RWPE2 (cell line): ENCODE measurements around the gene TRIM52.
"Not testable (repeated sequence)": the region's sequence is repeated elsewhere in the genome, so short reads cannot be mapped to it uniquely, and the experiment has no call there.

ENCODE experiments used
- ATAC-seq: fragments of 200-7000 bp; cut with Tn5 transposase; 3 replicates; pipeline ENCODE4 v1.9.1; 2021; ENCODE audit warnings: low read depth
- DNase-seq: peaks from one replicate; pipeline ENCODE4 v3.0.0-alpha.2; 2020; ENCODE audit warnings: low spot score
- H3K27ac ChIP-seq: fragments of 450-650 bp; 2 replicates; pipeline ENCODE4 v1.5.1; 2017; ENCODE audit warnings: mild to moderate bottlenecking; ENCODE audit not compliant: poor library complexity, severe bottlenecking
- H3K27me3 ChIP-seq: fragments of 250-450 bp; sonication (Bioruptor Pico); 2 replicates; pipeline ENCODE4 v1.5.1; 2021; ENCODE audit warnings: mild to moderate bottlenecking, moderate library complexity; ENCODE audit not compliant: insufficient read depth, poor library complexity, severe bottlenecking
- H3K36me3 ChIP-seq: fragments of 250-450 bp; sonication (Bioruptor Pico); 2 replicates; pipeline ENCODE4 v1.5.1; 2020; ENCODE audit warnings: low read depth, mild to moderate bottlenecking, moderate library complexity
- H3K4me1 ChIP-seq: fragments of 250-450 bp; sonication (Bioruptor Pico); 2 replicates; pipeline ENCODE4 v1.5.1; 2021; ENCODE audit warnings: mild to moderate bottlenecking, moderate library complexity; ENCODE audit not compliant: insufficient read depth, poor library complexity, severe bottlenecking
- H3K4me3 ChIP-seq: fragments of 250-450 bp; sonication (Bioruptor Pico); 2 replicates; pipeline ENCODE4 v1.5.1; 2021; ENCODE audit warnings: mild to moderate bottlenecking, moderate library complexity; ENCODE audit not compliant: severe bottlenecking
- H3K9me3 ChIP-seq: fragments of 250-450 bp; sonication (Bioruptor Pico); 2 replicates; pipeline ENCODE4 v1.5.1; 2021; ENCODE audit warnings: mild to moderate bottlenecking, moderate library complexity; ENCODE audit not compliant: severe bottlenecking
- CTCF ChIP-seq: fragments of 450-650 bp; IDR thresholded peaks from one replicate; pipeline ENCODE4 v1.5.1; 2017; ENCODE audit warnings: mild to moderate bottlenecking, moderate library complexity; ENCODE audit not compliant: poor library complexity, severe bottlenecking

The TRIM52 gene

DNA sequence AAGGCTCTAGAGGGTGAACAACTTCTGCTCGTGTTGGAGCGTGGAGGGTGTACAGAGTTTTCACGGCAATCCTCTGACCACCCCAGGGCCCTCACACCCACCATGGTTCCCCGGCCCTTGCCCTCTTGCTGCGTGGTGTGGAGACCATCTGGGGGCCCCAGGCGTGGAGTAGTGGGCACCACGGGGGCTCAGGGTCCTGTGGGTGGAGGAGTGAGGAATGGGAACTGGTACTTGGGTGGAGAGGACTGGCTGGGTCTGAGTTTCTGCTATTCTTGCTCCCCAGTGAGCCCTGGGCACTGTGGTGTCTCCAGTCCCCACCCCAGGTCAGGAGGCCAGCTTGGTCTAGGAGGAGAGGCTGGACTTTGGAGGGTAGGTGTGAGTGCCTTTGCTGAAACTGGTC lies 21.9 kb upstream of the TRIM52 start:
- ATAC-seq, result no peak
- TF ChIP-seq CTCF, result no peak

DNA sequence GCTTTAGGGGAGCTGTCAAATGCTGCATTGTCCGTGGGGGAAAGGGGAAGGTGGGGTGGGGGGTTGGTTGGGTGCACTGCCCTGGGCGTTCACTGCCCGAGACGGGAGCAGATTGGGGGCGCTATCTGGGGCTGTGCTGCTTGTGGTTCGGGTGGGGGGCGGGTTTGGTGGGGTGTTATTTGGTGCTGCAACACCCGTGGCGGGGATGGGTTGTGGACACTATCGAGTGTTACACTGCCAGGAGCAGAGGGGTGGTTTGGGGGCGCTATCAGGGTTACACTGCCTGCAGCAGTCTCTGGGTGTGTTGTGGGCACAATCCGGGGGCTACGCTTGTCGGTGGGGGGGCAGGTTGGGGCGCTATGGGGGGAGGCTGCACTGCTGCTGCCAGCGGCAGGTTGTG lies 21.5 kb upstream of the TRIM52 start:
- not testable (repeated sequence) for ATAC-seq, H3K4me1 ChIP-seq, DNase-seq, H3K27me3 ChIP-seq, H3K36me3 ChIP-seq, H3K9me3 ChIP-seq, H3K27ac ChIP-seq, H3K4me3 ChIP-seq

More for the DNA sequence above, 21.9 kb upstream of the TRIM52 start:
- no peaks in the 10 kb centered on the region for H3K4me1 ChIP-seq
- H3K9me3 ChIP-seq, result no peaks in the 10 kb centered on the region
- no peak overlapping the region for H3K4me3 ChIP-seq
- no peak overlapping the region for H3K27ac ChIP-seq
- no peaks in the 10 kb centered on the region for H3K27me3 ChIP-seq
- DNase-seq, result no peak
- H3K36me3 ChIP-seq, result no peaks in the 10 kb centered on the region

- H3K4me3 ChIP-seq, result no peak overlapping the region
- TF ChIP-seq CTCF, result no peak
Measured at GRCh38 chr5:181281984-181282316, 21.0 kb upstream of the TRIM52 start.

DNA sequence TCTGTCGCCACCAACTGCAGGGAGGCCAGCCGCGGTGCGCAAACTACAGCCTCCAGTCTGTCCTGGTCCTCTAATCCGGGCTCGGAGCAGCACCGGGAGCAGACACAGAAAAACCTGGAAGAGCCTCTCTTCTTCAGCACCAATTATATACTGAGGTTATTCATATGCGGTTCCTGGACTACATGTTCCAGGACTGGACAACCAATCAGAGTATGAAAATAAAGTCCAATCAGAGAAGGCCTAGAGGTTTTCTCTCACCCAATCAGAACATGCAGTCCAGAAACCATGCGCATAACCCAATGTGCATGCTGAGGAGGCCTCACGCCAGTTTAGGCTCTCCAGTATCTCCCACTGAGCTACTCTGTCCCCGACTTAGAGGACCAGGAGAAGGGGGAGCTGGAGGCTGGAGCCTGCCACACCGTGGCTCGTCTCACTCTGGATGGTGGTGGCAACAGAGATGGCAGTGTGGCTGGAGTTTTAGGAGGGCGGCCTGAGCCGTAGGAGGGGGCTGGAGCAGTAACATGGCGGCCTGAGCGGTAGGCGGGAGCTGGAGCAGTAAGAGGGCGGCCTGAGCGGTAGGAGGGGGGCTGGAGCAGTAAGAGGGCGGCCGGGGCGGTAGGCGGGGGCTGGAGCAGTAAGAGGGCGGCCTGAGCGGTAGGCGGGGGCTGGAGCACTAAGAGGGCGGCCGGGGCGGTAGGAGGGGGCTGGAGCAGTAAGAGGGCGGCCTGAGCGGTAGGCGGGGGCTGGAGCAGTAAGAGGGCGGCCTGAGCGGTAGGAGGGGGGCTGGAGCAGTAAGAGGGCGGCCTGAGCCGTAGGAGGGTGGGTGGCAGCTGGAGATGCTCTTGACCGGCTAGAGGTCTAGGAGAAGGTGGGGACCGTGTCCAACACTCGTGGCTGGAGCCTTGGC lies 20.4 kb upstream of the TRIM52 start:
- no peak overlapping the region for H3K4me3 ChIP-seq
- TF ChIP-seq CTCF, result no peak

More at GRCh38 chr5:181281984-181282316, 21.0 kb upstream of the TRIM52 start:
- no peaks in the 10 kb centered on the region for H3K4me1 ChIP-seq
- no peaks in the 10 kb centered on the region for H3K27me3 ChIP-seq
- no peak overlapping the region for H3K27ac ChIP-seq
- H3K36me3 ChIP-seq, result no peaks in the 10 kb centered on the region
- H3K9me3 ChIP-seq, result no peaks in the 10 kb centered on the region
- DNase-seq (no peak), ATAC-seq (no peak)

DNA sequence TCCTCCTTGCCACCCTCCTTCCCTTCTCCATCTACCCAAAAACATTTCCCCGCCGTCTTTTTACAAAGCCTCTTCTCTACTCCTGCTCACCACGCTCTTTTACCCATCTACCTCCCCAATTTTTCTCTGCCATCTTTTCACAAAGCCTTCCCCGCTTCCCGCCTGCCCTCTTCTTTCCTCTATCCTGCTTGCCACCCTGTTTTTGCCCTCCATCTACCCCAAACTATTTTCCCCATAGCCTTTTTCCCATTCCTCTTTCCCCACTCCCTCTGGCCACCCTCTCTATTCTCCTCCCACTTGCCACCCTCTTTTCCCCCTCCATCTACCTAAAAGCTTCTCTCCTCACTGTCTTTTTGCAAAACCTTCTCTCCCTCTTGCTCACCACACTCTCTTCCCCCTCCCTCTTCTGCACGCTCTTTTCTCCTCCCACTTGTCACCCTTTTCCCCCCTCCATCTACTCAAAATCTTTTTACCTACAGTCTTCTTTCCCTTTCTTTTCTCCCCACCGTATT lies 19.4 kb upstream of the TRIM52 start:
- H3K27ac ChIP-seq, result no peak overlapping the region
- H3K4me3 ChIP-seq, result no peak overlapping the region
- no peak for DNase-seq
- ATAC-seq, result no peak
- H3K9me3 ChIP-seq, result no peaks in the 10 kb centered on the region
- H3K27me3 ChIP-seq, result no peaks in the 10 kb centered on the region
- no peaks in the 10 kb centered on the region for H3K36me3 ChIP-seq
- no peak for TF ChIP-seq CTCF
- H3K4me1 ChIP-seq, result no peaks in the 10 kb centered on the region

More for the DNA sequence above, 20.4 kb upstream of the TRIM52 start:
- no peaks in the 10 kb centered on the region for H3K4me1 ChIP-seq
- H3K36me3 ChIP-seq, result no peaks in the 10 kb centered on the region
- no peak; the same call in 2 of the 3 replicates for ATAC-seq
- no peak overlapping the region for H3K27ac ChIP-seq
- DNase-seq, result no peak
- no peaks in the 10 kb centered on the region for H3K27me3 ChIP-seq
- no peaks in the 10 kb centered on the region for H3K9me3 ChIP-seq
